ENCODE results near the gene TMEM45B.
A peak's percentile ranks its signal among the peaks of the same experiment; 100 is the strongest.
"Not testable (repeated sequence)": the region's sequence is repeated elsewhere in the genome, so short reads cannot be mapped to it uniquely, and the experiment has no call there.

The TMEM45B gene

DNA sequence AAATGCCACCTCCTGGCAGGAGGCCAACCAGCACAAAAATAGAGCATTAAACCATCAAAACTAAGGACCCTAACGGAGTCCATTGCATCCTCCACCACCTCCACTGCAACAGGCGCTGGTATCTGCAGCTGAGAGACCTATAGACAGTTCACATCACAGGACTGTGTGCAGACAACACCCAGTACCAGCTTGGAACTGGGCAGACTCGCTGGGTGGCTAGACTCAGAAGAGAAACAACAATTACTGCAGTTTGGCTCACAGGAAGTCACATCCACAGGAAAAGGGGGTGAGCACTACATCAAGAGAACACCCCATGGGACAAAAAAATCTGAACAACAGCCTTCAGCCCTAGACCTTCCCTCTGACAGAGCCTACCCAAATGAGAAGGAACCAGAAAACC lies 11.6 kb upstream of the TMEM45B start:
- no peak for DNase-seq (ENCODE audit: low read depth in 2 of 3, low spot score in 2 of 3)

DNA sequence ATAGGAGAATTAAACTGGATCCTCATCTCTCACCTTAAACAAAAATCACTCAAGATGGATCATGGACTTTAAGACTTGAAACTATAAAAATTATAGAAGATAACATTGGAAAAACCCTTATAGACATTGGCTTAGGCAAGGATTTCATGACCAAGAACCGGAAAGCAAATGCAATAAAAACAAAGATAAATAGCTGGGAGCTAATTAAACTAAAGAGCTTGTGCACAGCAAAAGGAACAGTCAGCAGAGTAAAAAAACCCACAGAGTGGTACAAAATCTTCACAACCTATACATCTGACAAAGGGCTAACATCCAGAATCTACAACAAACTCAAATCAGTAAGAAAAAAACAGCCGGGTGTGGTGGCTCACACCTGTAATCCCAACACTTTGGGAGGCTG lies 7.4 kb upstream of the TMEM45B start:
- DNase-seq (ENCODE audit: low read depth in 2 of 3, low spot score in 2 of 3), result not testable (repeated sequence)

DNA sequence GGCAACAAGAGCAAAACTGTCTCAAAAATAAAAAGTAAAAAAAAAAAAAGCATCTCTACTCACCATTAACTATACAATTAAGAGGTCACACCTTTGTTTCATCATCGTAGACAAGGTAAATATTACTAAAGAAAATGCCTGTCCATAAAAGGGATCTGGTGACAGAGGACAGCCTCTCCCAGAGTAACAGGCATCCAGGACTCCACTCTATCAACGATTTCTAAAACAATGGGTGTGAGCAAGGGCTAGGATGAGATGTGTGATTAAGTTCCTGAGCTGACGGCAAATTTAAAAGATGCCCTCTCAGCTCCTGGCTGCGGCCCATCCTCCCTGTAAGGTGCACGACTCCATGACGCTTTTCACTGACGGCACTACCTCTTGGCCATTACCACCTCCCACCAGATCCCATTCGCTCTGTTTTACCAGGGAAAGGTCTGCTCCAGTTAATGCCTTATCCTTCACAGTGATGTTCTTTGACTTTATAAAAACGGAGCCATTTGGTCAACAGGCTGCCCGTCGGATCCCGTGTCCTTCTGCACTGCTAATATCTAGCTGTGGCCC lies 2.3 kb upstream of the TMEM45B start:
- DNase-seq (ENCODE audit: low read depth in 2 of 3, low spot score in 2 of 3), result no peak

DNA sequence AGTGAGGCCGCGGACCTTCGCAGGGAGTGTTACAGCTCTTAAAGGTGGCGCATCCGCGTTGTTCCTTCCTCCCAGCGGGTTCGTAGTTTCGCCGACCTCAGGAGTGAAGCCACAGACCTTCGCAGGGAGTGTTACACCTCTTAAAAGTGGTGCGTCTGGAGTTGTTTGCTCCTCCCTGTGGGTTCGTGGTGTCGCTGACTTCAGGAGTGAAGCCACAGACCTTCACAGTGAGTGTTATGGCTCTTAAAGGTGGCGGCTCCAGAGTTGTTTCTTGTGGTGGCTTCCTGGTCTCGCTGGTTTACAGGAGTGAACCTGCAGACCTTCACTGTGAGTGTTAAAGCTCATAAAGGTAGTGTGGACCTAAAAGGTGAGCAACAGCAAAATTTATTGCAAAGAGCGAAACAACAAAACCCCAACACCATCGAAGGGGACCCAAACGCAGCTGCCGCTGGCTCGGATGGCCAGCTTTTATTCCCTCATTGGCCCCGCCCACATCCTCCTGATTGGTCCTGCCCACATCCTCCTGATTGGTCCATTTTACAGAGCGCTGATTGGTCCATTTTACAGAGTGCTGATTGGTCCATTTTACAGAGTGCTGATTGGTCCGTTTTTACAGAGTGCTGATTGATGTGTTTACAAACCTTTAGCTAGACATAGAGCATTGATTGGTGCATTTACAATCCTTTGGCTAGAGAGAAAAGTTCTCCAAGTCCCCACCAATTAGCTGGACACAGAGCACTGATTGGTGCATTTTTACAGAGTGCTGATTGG lies 1.2 kb upstream of the TMEM45B start:
- DNase-seq (ENCODE audit: low read depth in 2 of 3, low spot score in 2 of 3), result peak in 2 of 3 experiments; percentile 20 to 56

DNA sequence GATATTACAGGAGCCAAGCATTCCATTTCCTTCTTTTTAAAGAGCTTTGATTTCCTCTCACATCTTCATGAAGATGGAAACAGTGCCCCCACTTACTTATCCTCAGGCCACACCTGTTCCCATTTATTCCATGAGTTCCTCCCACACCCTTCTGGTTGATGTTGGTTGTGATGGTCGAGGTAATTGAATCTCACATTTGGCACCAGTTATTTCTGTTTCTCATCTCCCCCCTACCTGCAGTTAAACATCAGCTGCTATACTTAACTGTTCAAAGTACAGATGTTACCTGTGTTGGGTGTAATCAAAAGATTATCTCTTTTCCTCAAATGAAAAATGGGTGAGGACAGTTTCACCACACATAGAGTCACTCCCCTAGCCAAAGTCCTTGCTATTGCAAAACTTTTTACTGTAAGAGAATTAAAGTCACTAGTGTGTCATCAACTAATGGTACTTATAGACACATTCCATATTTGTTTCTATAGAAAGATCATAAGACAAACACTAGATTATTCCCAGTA lies 1.9 kb downstream of the TMEM45B start:
- DNase-seq (ENCODE audit: low read depth in 2 of 3, low spot score in 2 of 3), result no peak

DNA sequence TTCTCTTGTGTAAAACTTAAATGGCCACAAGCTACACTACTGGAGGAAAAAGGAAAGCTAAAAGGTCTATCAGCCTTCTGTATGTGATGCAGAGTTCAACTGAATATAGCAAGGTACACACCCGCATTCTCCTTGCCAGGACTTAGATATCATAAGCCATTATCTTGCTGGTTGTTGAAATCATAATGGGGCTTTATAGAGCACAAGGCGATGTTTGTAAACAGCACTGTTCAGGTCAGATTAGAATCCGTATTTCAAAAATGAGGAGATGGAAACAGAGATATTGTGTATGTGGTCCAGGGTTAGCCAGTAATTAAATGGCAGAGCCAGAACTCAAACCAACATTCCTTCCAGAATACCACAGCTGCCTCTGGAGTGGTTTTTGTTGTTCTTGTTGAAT lies 2.6 kb downstream of the TMEM45B start:
- not testable (repeated sequence) for DNase-seq (ENCODE audit: low read depth in 2 of 3, low spot score in 2 of 3)

DNA sequence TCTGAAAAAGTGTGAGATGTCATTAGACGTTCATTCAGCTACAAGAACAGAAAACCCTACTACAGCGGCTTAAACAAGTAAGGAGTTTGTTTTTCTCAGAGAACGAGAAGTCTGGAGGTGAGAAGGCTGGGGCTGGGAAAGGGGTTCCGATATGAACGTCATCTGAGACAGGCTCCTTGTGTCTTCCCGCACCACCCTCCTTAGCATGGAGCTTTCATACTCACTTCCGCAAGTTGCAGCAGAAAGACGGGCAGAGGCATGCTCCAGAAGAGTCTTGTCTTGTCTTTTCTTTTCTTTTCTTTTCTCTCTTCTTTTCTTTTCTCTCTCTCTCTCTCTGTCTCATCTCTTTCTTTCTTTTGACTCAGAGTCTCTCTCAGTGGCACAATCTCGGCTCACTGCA lies 3.6 kb downstream of the TMEM45B start:
- DNase-seq (ENCODE audit: low read depth in 2 of 3, low spot score in 2 of 3), result no peak

DNA sequence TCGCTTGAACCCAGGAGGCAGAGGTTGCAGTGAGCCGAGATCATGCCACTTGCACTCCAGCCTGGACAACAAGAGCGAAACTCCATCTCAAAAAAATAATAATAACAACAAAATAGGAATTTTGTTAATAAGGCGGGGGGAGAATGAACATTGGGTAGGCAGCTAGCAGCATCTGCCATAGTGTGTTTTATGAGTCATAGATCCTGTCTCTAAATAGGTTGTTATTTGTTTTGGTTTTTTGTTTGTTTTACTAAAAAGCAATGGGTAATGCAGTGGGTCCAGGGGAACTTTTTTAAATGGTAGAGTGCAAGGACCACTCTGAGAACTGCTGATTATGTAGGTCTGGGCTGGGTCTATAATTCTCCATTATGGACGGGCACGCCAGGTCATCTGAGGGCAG lies 4.6 kb downstream of the TMEM45B start:
- not testable (repeated sequence) for DNase-seq (ENCODE audit: low read depth in 2 of 3, low spot score in 2 of 3)

DNA sequence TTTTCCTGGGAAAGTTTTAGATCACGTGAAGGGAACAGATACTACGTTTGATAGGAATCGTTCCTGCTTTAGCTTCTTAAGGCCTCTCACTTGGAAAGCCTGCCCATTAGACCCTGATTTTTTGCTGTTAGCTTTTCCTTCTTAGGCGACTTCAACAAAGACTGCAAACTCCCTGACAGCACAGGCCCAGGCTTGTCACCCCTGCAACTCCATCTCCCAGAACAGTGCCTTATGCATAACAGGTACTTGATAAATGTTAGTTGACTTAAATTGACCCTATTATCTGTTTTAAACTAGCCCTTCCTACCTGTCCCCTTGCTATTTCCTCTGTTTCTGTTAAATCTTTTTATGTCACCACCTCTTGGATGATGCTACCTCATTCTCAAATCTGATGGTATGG lies 7.6 kb downstream of the TMEM45B start:
- not testable (repeated sequence) for DNase-seq (ENCODE audit: low read depth in 2 of 3, low spot score in 2 of 3)

DNA sequence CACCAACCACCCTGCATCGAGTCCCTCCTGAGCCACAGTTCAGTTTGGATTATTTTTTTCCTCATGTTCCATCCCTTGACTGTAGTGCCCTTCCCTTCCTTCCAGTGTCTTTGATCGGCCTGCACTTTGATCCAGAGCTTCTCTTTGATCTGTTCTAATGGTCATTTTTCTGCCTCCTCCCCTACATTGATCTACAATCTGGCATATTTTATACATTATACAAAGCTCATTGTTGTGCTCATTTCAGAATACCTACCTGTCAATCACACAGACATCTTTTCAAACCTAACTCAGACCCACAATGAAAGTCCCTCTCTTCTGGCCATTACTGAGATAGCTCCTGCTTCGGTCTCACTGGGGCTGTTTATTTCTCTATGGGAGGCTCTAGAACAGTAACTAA lies 8.2 kb downstream of the TMEM45B start:
- not testable (repeated sequence) for DNase-seq (ENCODE audit: low read depth in 2 of 3, low spot score in 2 of 3)

DNA sequence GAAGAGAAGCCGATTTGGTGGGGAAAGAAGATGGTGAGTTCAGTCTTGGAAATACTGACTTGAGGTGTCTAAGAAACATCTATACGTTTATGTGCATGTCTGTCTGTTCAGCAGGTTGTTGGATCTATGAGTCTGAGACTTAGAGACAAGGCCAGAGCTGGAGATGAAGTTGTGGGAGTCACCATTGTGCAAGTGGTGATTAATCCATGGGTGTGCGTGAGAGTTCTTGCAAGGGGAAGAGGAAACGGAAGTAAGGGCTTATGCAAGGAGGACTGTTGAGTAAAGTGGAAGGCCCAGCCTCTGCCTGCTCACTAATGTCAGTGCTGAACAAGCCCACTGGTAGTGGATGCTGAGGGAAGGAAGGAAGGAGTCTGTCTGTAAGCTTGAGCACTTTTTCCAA lies 9.7 kb downstream of the TMEM45B start:
- DNase-seq (ENCODE audit: low read depth in 2 of 3, low spot score in 2 of 3), result no peak

DNA sequence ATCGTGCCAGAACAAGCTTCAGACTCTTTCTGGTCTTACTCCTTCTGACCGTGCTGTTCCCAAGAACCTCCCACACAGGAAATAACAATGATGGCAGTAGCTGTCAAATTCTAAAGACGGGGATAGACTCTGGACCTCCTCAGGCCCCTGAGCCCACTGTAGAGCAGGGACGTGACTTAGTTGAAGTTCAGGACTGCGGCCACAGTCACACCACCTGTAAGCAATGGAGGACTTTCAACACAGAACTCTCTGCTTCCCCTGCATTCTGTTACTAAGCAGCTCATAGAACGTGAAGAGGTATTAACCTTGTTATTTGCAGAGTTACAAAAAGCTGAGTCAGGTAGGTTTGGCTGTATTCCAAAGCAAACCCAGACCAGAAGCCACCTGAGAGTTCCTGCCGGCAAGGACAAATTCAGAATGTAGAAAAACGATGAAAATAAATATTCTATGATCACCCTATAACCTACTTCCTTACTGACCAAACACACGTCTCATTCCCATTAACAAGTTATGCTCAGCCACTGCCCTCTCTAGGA lies 12.7 kb downstream of the TMEM45B start:
- DNase-seq (ENCODE audit: low read depth in 2 of 3, low spot score in 2 of 3), result no peak

DNA sequence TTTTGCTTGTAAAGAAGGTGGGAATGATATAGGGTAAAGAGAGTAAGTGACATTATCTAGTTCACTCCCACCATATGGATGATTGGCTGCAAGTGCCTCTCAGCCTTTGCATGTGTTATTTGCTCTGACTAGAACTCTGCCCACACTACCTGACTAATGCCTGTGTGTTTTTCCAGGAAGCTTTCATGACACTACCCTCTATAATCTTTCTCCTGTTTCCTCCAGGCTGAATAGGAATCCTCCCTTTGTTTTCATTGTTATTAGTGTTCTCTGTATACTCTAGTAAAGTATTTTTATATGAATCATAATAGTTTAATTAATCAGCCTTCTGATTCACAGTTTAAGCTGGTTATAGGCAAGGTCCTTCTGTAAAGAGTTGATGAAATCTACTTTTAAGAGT lies 13.8 kb downstream of the TMEM45B start:
- DNase-seq (ENCODE audit: low read depth in 2 of 3, low spot score in 2 of 3), result not testable (repeated sequence)

DNA sequence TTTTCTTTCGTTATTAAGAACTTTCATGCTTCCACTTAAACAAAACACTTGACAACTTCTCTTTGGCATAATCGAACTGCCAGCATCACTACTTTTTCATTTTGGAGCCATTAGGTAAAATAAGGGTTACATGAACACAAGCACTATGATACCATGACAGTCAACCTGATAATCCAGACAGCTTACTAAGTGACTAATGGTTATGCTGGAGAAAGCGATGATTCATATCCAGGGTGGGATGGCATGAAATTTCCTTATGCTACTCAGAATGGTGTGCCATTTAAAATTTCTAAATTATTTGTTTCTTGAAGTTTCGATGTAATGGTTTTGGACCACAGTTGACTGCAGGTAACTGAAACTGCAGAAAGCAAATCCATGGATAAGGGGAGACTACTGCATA lies 15.6 kb downstream of the TMEM45B start:
- DNase-seq (ENCODE audit: low read depth in 2 of 3, low spot score in 2 of 3), result not testable (repeated sequence)

DNA sequence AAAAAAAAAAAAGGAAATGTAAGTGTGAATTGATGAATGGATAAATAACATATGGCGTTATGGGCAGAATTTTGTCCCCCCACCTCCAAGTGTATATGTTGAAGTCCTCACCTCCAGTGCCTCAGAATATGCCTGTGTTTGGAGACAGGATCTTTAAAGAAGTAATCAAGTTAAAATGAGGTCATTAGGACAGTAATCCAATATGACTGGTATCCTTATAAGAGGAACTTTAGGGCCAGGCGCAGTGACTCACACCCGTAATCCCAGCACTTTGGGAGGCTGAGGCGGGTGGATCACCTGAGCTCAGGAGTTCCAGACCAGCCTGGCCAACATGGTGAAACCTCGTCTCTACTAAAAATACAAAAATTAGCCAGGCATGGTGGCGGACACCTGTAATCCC lies 17.6 kb downstream of the TMEM45B start:
- DNase-seq (ENCODE audit: low read depth in 2 of 3, low spot score in 2 of 3), result not testable (repeated sequence)

DNA sequence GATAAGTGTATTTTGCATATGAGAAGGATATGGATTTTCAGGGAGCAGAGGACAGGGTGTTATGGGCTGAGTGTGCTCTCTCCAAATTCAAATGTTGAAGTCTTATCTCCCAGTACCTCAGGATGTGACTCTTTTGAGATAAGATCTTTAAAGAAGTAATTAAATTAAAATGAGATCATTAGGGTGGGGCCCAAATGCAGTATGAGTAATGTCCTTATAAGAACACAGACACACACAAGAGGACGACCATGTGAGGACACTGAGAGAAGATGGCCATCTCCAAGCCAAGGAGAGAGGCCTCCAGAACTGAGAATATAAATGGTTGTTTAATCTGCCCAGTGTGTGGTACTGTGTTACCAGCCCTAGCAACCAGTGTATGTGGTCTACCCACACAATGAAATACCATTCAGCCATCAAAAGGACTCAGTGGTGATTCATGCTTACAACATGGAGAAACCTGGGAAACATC lies 20.8 kb downstream of the TMEM45B start:
- DNase-seq (ENCODE audit: low read depth in 2 of 3, low spot score in 2 of 3), result not testable (repeated sequence)

DNA sequence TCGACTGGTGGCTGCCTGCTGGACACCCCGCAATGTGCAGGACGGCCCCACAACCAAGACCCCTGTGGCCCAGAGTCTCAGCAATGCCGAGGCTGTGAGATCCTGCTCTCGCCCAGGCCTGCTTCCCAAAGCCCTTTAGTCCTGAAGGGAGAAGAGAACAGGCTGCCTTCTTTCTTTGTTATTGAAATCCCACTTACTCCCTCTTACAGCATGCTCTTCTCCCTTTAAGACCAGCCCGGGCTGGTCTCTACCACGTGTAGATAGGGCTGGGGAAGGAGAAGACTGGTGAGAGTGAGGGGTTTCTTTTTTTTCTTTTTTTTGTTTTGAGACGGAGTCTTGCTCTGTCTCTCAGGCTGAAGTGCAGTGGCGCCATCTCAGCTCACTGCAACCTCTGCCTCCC lies 21.3 kb downstream of the TMEM45B start:
- DNase-seq (ENCODE audit: low read depth in 2 of 3, low spot score in 2 of 3), result no peak

DNA sequence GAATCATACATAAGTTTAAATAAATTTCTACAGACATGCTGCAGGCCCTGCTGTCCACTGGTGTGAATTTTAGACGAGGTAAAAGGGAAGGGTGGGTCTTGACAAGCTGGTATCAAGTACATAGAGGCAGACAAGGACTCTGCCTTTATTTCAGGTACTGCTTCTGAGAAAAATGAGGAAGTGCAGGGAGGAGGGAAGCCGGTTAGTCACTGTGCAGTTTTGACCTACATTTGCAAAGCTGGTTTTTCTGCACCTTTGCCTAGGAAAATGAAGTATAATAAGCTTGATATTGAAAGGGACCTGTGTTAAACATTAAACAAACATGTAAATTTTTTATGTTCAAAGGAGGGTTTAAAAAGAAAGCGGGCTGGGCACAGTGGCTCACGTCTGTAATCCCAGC lies 24.6 kb downstream of the TMEM45B start:
- no peak for DNase-seq (ENCODE audit: low read depth in 2 of 3, low spot score in 2 of 3)

DNA sequence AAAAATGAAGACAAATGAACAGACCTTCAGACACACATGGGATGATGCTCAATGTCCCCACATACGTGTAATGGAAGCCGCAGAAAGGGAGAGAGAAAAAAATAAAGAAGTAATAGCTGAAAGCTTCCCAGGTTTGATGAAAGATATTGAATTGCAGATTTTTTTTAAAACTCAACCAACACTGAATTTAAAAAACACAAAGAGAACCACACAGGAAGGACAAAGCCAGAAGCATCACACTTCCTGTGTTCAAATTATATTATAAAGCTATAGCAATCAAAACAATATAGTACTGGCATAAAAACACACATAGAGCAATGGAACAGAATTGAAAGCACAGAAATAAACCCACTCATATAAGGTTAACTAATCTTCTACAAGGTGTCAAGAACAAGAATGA lies 26.5 kb downstream of the TMEM45B start:
- no peak for DNase-seq (ENCODE audit: low read depth in 2 of 3, low spot score in 2 of 3)

DNA sequence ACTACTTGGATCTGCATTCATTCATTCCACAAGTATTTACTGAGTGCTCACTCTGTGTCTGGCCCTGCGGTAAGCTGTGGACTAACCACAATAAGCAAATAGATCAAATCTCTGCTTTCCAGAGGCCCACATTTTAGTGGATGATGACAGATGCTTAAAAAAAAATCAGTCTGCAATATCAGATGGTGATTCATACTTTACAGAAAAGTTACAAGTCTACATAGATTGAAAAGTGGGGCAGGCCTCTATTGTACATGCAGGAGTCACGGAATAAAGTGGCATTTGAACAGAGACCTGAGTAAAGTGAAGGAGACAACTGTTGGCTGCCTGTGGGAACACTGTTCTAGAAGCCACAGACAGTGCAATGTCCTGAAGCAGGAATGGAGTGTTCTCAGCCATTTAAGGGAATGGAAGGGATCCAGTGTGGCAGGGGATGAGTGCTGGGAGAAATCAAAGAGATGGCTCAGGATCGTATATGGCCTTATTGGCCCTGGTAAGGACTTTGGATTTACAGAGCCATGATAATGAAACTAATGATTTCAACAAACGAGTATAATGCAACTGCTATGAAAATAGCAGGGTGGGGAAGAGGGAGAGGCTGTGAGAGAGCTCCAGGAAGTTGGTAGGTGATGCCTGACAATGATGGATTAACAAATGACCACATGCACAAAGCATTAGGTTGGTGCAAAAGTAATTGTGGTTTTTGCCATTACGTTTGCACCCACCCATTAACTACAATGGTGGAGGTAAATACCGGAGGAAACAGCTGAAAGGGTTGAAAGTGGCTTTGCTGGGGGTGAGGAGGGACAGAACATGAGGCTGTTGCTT lies 31.1 kb downstream of the TMEM45B start:
- DNase-seq (ENCODE audit: low read depth in 2 of 3, low spot score in 2 of 3), result no peak

DNA sequence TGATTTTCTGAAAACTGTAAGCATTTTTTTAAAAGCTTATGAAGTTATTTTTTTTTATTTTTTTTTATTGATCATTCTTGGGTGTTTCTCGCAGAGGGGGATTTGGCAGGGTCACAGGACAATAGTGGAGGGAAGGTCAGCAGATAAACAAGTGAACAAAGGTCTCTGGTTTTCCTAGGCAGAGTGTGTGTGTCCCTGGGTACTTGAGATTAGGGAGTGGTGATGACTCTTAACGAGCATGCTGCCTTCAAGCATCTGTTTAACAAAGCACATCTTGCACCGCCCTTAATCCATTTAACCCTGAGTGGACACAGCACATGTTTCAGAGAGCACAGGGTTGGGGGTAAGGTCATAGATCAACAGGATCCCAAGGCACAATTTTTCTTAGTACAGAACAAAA lies 31.7 kb downstream of the TMEM45B start:
- DNase-seq (ENCODE audit: low read depth in 2 of 3, low spot score in 2 of 3), result not testable (repeated sequence)
